HepG2 (cell line): ENCODE measurements around the gene PEX19. TPM values are rescaled to one million over a fixed set of nuclear protein-coding genes. Genes with fewer than 3 reads are reported as not detected.

ENCODE experiments used
- ATAC-seq: fragments of 200-7000 bp; cut with Tn5 transposase; 3 replicates; pipeline ENCODE4 v1.9.1; 2020; ENCODE audit warnings: mild to moderate bottlenecking, moderate library complexity
- BruUV-seq: library from RNA; stranded (reverse); fragments of 400-500 nt; replicated peaks from 2 replicates; lab custom pipeline; 2021; lab: Mats Ljungman, UMichigan
- CTCF ChIA-PET: fragments of 300-600 bp; formaldehyde crosslinking; extraction: SDS; loops from one replicate; lab custom pipeline; 2021; ENCODE audit warnings: low total read pairs, inconsistent platforms, low intra/inter-chr PET ratio; lab: Yijun Ruan, JAX
- POLR2A ChIA-PET: fragments of 350-600 bp; sonication (Branson Sonifier 250); formaldehyde crosslinking; loops from one replicate; lab custom pipeline; 2020; ENCODE audit warnings: antibody characterized with exemption, inconsistent platforms; lab: Yijun Ruan, JAX
- DNase-seq: peaks from one replicate; pipeline ENCODE4 v3.0.0-alpha.2; 2015; ENCODE audit warnings: low spot score
- FAIRE-seq: peaks from 3 replicates; lab custom pipeline; 2011; peaks lifted over from hg19 to GRCh38; lab: Jason Lieb, UNC
- H2AFZ ChIP-seq: one replicate; pipeline ENCODE4 v1.6.1; 2011; ENCODE audit warnings: low read length, inconsistent platforms
- H3K27ac ChIP-seq: fragments of 300-600 bp; 3 replicates; pipeline ENCODE4 v1.8.0; 2011; ENCODE audit warnings: mixed run types, mild to moderate bottlenecking, mixed read lengths, low read length, inconsistent platforms; ENCODE audit not compliant: insufficient read depth; ENCODE audit errors: extremely low read length
- H3K27me3 ChIP-seq, 2 experiments: fragments of 200-600 bp in 1 of 2; 2 replicates in 1 of 2; 3 replicates in 1 of 2; pipeline versions ENCODE4 v1.6.0 to v1.8.0; 2011; ENCODE audit warnings: low read length in 2 of 2, mild to moderate bottlenecking in 2 of 2, moderate library complexity in 2 of 2, inconsistent platforms in 1 of 2; ENCODE audit not compliant: insufficient read depth in 2 of 2, control insufficient read depth in 1 of 2
- H3K36me3 ChIP-seq, 2 experiments: fragments of 200-600 bp in 1 of 2; replicated peaks in 1 of 2; 2 replicates in 1 of 2; 3 replicates in 1 of 2; pipeline versions ENCODE4 v1.5.1 to v1.8.0; 2011; ENCODE audit warnings: low read length in 2 of 2, inconsistent platforms in 1 of 2; ENCODE audit not compliant: insufficient read depth in 2 of 2, control insufficient read depth in 1 of 2
- H3K4me1 ChIP-seq: 2 replicates; pipeline ENCODE4 v1.5.1; 2012; ENCODE audit warnings: low read length, inconsistent platforms; ENCODE audit not compliant: insufficient read depth
- H3K4me2 ChIP-seq: 2 replicates; pipeline ENCODE4 v1.6.0; 2011; ENCODE audit warnings: low read depth, low read length, inconsistent platforms
- H3K4me3 ChIP-seq, 3 experiments: fragments of 200-600 bp in 1 of 3; sonication (generic), shearing (Covaris generic) in 1 of 3; replicated peaks in 1 of 3; 2 replicates each; pipeline ENCODE4 v1.5.1; 2011 to 2016; ENCODE audit warnings: low read length in 3 of 3, inconsistent platforms in 2 of 3, low read depth in 2 of 3, mild to moderate bottlenecking in 2 of 3, control low read depth in 1 of 3, mixed read lengths in 1 of 3; ENCODE audit not compliant: insufficient read depth in 1 of 3
- H3K79me2 ChIP-seq: one replicate; pipeline ENCODE4 v1.6.1; 2011; ENCODE audit warnings: low read length, inconsistent platforms; ENCODE audit not compliant: insufficient read depth
- H3K9ac ChIP-seq: 2 replicates; pipeline ENCODE4 v1.6.0; 2011; ENCODE audit warnings: mild to moderate bottlenecking, low read depth, low read length, inconsistent platforms; ENCODE audit not compliant: insufficient read depth
- H3K9me3 ChIP-seq: 2 replicates; pipeline ENCODE4 v1.5.1; 2012; ENCODE audit warnings: mild to moderate bottlenecking, low read length
- H4K20me1 ChIP-seq: 2 replicates; pipeline ENCODE4 v1.6.0; 2011; ENCODE audit warnings: inconsistent platforms, mild to moderate bottlenecking, low read length, moderate library complexity; ENCODE audit not compliant: insufficient read depth
- SNAI1 ChIP-seq: sonication (generic); formaldehyde crosslinking; IDR thresholded peaks from 2 replicates; pipeline ENCODE4 v1.5.0; 2020; ENCODE audit warnings: mild to moderate bottlenecking, missing genetic modification reagents, borderline replicate concordance
- TAF1 ChIP-seq: sonication (generic); formaldehyde crosslinking; IDR thresholded peaks from 2 replicates; pipeline ENCODE4 v1.4.0; 2020; ENCODE audit warnings: missing genetic modification reagents
- ZNF251 ChIP-seq: sonication (generic); formaldehyde crosslinking; IDR thresholded peaks from 2 replicates; pipeline ENCODE4 v1.9.0; 2021; ENCODE audit warnings: mild to moderate bottlenecking, missing genetic modification reagents
- WGBS: methylation state at CpG from one replicate; pipeline ENCODE4 v1.1.6; 2017; ENCODE audit warnings: low lambda C conversion rate; 5-methylcytosine and 5-hydroxymethylcytosine counted together
- in situ Hi-C: cut with HindIII; loops from 2 replicates; pipeline ENCODE4 v1.10.0; 2017; ENCODE audit warnings: low pct_unique_long_range_greater_than_20kb; ENCODE audit not compliant: extremely low pct_ligation_motif_present
- intact Hi-C: fragments of 100-400 bp; cut with micrococcal nuclease; formaldehyde crosslinking; loops from one replicate; pipeline ENCODE4 v1.10.0; 2022; ENCODE audit not compliant: unreplicated experiment
- polyA plus RNA-seq, 8 experiments: library from polyadenylated mRNA; depleted of rRNA in 3 of 8; stranded (reverse) in 7 of 8; unstranded in 1 of 8; fragments of >200 nt; fragmentation: Illumina TruSeq in 4 of 8; extraction: Trizol in 4 of 8; gene quantifications; 2 replicates each; pipeline versions ENCODE4 v1.2.1 to v1.2.3, GENCODE V29; 2011 to 2016; ENCODE audit warnings: low read depth in 4 of 8, missing spikeins in 1 of 8, mixed read lengths in 1 of 8; ENCODE audit not compliant: insufficient read depth in 1 of 8
- total RNA-seq, 5 experiments: library from RNA; depleted of rRNA; stranded (reverse); fragments of >200 nt; fragmentation: Illumina TruSeq; extraction: Trizol; gene quantifications; 2 replicates each; pipeline ENCODE4 v1.2.3, GENCODE V29; 2016; ENCODE audit warnings: low read depth in 1 of 5
- TF ChIP-seq, protein P1 (sequence below): sonication (generic); formaldehyde crosslinking; IDR thresholded peaks from 2 replicates; pipeline ENCODE4 v1.9.0; 2021; ENCODE audit warnings: mild to moderate bottlenecking, missing genetic modification reagents
- TF ChIP-seq, protein P2 (sequence below): sonication (generic); formaldehyde crosslinking; IDR thresholded peaks from 2 replicates; pipeline ENCODE4 v1.4.0; 2020; ENCODE audit warnings: missing genetic modification reagents

The PEX19 gene
- total and polyA plus RNA-seq, 2 of the 13 experiments (the other 11 are each of a cell fraction or from before 2014, with no cell fraction given) = 47.0 to 51.8 TPM

DNA sequence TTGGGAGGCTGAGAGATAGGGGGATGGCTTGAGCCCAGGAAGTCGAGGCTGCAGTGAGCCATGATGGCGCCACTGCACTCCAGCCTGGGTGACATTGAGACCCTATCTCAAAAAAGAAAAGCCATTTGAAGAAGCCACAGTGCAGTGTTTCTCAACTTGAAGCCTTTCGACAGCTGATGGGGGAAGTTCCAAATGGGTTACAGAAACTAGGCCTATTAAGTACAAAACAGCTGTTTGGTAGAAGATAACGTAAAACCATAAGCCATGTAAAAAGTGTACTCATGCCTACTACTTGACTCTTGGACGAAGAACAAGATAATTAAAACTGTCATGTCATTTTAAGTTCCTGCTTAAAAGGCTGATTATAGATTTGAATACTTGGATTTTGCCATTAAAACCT is 41.5 kb upstream of the PEX19 start (continued):
- TF ChIP-seq, protein P1, sequence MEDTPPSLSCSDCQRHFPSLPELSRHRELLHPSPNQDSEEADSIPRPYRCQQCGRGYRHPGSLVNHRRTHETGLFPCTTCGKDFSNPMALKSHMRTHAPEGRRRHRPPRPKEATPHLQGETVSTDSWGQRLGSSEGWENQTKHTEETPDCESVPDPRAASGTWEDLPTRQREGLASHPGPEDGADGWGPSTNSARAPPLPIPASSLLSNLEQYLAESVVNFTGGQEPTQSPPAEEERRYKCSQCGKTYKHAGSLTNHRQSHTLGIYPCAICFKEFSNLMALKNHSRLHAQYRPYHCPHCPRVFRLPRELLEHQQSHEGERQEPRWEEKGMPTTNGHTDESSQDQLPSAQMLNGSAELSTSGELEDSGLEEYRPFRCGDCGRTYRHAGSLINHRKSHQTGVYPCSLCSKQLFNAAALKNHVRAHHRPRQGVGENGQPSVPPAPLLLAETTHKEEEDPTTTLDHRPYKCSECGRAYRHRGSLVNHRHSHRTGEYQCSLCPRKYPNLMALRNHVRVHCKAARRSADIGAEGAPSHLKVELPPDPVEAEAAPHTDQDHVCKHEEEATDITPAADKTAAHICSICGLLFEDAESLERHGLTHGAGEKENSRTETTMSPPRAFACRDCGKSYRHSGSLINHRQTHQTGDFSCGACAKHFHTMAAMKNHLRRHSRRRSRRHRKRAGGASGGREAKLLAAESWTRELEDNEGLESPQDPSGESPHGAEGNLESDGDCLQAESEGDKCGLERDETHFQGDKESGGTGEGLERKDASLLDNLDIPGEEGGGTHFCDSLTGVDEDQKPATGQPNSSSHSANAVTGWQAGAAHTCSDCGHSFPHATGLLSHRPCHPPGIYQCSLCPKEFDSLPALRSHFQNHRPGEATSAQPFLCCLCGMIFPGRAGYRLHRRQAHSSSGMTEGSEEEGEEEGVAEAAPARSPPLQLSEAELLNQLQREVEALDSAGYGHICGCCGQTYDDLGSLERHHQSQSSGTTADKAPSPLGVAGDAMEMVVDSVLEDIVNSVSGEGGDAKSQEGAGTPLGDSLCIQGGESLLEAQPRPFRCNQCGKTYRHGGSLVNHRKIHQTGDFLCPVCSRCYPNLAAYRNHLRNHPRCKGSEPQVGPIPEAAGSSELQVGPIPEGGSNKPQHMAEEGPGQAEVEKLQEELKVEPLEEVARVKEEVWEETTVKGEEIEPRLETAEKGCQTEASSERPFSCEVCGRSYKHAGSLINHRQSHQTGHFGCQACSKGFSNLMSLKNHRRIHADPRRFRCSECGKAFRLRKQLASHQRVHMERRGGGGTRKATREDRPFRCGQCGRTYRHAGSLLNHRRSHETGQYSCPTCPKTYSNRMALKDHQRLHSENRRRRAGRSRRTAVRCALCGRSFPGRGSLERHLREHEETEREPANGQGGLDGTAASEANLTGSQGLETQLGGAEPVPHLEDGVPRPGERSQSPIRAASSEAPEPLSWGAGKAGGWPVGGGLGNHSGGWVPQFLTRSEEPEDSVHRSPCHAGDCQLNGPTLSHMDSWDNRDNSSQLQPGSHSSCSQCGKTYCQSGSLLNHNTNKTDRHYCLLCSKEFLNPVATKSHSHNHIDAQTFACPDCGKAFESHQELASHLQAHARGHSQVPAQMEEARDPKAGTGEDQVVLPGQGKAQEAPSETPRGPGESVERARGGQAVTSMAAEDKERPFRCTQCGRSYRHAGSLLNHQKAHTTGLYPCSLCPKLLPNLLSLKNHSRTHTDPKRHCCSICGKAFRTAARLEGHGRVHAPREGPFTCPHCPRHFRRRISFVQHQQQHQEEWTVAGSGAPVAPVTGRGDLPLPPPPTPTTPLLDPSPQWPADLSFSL = no peak

DNA sequence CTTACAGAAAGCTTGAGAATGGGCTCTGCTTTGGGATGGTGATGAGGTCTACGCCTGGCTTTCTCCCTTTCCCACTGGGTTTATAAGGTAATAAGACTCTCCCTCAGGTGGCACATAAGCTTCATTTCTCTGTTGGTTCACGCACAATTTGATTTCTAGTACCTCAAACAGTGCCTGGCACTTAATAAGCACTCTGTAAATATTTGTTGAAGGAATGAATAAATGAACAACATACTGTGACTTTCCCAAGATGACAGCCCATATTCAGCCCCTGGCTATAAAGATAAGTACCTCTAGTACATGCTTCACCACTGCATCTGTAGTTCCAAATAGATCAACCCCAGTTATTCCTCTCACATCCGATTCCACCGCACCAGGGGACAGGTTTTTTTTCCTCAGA is 40.3 kb upstream of the PEX19 start:
- POLR2A ChIA-PET = no interaction called here
- H3K4me1 ChIP-seq = no peaks in the 10 kb centered on the region
- TF ChIP-seq SNAI1 (CRISPR knock-in tag) (no peak), TAF1 (CRISPR knock-in tag) (no peak), ZNF251 (CRISPR knock-in tag) (no peak)
- TF ChIP-seq, protein P2, sequence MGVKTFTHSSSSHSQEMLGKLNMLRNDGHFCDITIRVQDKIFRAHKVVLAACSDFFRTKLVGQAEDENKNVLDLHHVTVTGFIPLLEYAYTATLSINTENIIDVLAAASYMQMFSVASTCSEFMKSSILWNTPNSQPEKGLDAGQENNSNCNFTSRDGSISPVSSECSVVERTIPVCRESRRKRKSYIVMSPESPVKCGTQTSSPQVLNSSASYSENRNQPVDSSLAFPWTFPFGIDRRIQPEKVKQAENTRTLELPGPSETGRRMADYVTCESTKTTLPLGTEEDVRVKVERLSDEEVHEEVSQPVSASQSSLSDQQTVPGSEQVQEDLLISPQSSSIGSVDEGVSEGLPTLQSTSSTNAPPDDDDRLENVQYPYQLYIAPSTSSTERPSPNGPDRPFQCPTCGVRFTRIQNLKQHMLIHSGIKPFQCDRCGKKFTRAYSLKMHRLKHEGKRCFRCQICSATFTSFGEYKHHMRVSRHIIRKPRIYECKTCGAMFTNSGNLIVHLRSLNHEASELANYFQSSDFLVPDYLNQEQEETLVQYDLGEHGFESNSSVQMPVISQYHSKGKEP (CRISPR knock-in tag) = no peak
- TF ChIP-seq, all 625 proteins: peak for 0
- Histone ChIP-seq H2AFZ (no peak overlapping the region), H3K9me3 (no peaks in the 10 kb centered on the region), H3K36me3 (peaks cover 14 to 84% of the 10 kb centered on the region in 2 experiments), H3K27me3 (no peaks in the 10 kb centered on the region), H3K4me2 (no peak overlapping the region), H3K9ac (no peak overlapping the region), H3K79me2 (peaks cover 28% of the 10 kb centered on the region), H3K4me3 (no peak overlapping the region), H4K20me1 (peaks cover 15% of the 10 kb centered on the region), H3K27ac (no peak overlapping the region)
- CTCF ChIA-PET = no interaction called here
- no peak for ATAC-seq
- intact Hi-C loops = no loop called here
- WGBS = 98% methylated on average over 4 of the region's 4 CpGs
- DNase-seq = no peak
- no TSS peak for BruUV-seq
- in situ Hi-C loops = no loop called here
- FAIRE-seq = no peak
